HG02610 (cell line): ENCODE data around the gene PHF21B.

ENCODE experiments used
- ATAC-seq: cut with Tn5 transposase; IDR thresholded peaks from one replicate; pipeline ENCODE4 v1.9.1; 2021; ENCODE audit warnings: mild to moderate bottlenecking, moderate library complexity; ENCODE audit not compliant: unreplicated experiment

Gene PHF21B

DNA sequence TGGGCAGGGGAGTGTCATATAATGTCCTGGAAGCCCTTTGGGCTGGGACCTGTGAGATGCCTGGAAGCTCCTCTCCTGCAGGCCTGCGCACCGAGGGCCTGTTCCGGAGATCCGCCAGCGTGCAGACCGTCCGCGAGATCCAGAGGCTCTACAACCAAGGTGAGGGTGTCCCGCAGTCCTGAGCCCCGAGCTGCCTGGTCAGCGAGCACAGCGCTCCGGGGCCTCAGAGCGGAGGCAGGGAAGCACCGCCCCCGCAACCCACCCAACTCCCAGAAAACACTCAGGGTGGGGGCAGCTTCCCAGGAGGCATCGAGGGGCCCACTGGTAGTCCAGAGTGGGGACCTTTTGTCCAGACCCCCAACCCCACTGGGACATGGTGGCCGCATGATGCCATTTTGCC is 161.9 kb downstream of the PHF21B start:
- no peak for ATAC-seq

- ATAC-seq: no peak
Observed at GRCh38 chr22:44847380-44847779, 162.4 kb downstream of the PHF21B start.

DNA sequence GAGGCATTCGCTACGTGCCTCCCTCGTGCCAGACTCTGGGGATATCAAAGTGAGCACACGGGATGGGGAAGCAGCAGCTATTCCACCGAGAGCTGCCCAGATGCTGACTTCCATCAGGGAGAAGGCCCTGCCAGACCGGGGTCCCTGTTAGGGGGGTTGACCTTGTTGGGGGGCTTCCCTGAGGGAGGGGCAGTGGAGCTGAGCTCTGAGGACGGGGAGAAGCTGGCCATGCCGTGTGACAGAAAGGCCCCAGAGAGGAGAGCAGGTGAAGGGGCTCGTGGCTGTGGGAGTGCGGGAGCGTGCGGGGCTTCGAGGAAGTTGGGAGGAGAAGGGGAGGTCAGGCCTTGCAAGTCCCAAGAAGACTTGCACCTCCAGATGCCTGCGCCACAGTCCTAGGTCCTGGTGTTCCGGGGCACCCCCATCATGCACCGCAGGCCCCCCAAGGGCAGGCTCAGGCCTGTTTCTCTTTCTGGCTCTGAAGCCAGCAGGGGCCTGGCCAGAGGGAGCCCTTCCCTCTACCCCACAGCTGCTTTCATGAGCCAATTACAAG is 163.0 kb downstream of the PHF21B start:
- ATAC-seq: no peak

DNA sequence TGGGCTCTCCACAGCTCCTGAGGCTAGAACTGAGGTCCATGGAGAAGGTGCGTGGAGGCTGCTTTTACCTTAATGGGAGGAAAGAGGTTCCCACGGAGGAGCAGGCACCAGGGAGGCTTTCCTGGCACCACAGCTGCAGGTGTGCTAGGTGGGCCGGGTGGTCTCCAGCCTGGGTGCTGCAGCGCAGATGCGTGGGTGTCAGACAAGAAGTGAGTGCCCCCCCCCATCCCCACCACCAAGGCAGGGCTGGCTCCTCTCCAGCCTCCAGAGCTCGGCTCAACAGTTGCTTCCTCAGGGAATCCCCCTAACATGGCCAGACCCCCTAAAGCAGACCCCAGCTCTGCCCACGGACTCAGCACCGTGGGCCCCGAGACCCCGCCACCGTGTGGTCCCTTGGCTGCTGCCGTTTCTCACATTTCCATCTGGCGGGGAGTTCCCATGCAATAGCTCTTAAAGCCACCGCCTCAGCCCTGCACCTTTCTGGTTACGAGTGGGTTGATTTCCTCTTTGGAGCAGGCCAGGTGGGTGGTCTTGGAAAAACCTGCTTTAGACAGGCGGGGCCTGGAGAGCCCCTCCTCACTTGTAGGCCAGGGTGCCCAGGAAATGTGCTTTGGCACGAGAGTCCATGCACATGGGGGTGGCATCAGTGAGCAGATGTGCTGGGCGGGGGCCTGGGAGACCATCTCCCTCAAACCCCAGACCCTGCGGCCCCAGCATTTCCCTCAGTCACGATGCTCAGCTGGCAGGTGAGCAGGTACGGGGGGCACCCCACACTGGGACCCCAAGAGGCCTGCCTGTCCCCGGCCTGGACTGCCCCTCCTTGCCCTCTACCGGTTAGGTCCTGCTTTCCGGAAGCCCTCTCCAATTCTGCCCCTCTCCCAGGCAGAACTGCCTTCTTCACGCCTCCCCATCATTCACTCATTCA is 163.7 kb downstream of the PHF21B start:
- no peak for ATAC-seq

DNA sequence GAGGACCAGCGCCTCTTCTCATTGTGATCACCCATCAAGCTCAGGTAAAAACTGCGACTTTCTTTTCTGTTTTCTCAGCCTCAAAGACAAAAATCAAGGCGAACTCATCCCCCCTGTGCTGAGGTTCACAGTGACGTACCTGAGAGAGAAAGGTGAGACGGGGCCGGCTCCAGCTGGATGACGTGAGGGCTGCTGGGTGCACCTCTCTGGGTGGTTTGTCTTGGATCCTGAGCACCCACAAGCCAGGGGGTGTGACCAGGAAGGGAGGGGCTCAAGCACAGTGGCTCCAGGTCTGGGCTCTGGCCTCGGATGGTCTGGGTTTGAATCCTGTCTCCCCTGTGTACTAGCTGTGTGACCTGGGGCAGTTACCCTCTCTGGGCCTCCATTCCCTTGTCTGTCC is 164.6 kb downstream of the PHF21B start:
- no peak for ATAC-seq

DNA sequence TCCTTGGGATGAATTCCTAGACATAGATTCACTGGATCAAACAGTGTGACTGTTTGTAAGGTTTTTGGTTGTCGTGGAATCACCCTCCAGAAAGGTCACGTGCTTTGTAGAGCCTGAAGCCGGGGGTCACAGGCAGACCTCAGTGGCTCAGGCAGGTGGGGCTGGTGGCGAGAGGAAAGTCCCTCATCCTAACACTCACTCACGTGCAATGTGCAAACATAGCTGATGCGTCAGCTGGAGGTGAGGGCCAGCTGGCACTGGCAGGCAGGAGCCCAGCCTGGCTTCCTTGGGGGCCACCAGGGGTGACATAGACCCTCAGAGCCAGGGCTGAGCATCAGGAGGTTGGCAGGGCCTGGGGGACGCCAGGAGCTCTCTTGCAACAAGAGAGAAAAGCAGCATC is 167.4 kb downstream of the PHF21B start:
- ATAC-seq: no peak

DNA sequence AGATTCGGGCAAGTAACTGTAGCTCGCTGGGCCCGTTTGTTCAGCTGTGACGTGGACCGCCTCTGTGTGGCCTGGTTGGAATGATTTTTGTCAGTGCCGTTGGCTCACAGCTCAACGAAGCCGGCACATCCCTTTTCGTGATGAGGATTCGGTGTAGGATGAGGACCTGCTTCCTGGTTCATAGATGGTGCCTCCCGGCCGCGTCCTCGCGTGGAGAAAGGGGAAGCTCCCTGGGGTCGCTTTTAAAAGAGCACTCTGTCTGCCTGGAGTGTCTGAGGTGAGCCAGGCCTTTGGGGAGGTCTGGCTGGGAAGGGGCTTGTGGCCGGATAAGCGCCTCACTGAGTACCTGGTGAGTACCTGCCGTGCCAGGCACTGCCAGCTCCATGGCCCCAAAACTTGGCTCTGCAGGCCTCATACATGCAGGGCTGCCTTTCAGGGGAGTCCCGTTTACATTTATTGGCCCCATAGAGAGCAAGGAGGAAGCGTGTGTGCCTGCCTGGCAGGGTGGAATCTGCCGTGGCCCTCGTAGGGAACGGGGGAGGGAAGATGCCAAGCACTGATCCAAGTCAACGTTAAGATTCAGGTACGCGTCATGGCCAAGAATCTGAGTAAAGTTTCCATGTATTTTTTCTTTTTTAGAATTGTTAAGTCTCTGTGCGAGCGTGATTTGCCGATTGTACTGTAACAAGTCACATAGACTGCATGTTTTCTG is 169.0 kb downstream of the PHF21B start:
- ATAC-seq: no peak

DNA sequence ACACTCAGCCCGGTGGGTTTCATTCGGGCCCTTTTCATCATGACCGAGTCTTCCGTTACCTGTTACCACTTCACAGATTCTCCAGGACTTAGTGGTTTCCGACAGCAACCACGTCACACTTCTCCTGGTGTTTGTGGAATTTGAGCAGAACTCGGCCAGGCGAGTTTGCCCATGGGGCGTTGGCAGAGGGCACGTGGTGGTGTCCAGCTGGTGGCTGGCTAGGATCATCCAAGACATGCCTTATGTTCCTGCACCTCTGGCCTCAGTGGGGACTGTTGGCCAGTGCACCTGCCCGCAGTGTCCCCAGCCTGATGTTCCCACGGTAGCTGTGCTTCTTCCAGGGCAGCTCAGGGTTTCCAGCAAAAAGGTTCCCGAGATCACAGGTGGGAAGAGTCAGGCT is 170.1 kb downstream of the PHF21B start:
- ATAC-seq: no peak

DNA sequence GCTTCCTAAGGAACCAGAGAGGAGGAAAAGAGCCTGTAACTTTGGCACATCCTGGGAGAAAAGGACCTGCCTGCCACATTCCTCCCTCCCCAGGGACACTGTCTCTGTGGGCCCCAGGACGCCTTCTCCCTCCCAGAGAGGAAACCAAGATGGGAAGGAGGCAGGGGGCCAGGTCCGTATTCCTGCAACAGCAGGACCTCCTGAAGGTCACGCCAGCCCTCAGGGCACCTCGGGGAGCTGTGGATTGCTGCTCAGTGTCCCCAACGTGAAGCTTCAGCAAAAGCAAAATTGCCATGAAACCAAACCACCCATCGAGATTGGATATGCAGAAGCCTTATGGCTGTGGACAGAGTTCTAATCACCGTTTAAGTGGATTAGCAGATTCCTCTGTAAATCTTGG is 170.7 kb downstream of the PHF21B start:
- no peak for ATAC-seq

- ATAC-seq: no peak
Observed at GRCh38 chr22:44838316-44839016, 171.3 kb downstream of the PHF21B start.

- no peak for ATAC-seq
Observed at GRCh38 chr22:44837481-44837880, 172.3 kb downstream of the PHF21B start.

GRCh38 chr22:44834065-44834464 is 175.7 kb downstream of the PHF21B start:
- no peak for ATAC-seq

GRCh38 chr22:44831885-44832284 is 177.9 kb downstream of the PHF21B start:
- ATAC-seq: no peak
